Measurements from ENCODE around the gene NALCN.
"Not testable (repeated sequence)": the region's sequence is repeated elsewhere in the genome, so short reads cannot be mapped to it uniquely, and the experiment has no call there.

Gene NALCN

GRCh38 chr13:101327871-101328270, 88.4 kb downstream of the NALCN start:
- no peak for DNase-seq

DNA sequence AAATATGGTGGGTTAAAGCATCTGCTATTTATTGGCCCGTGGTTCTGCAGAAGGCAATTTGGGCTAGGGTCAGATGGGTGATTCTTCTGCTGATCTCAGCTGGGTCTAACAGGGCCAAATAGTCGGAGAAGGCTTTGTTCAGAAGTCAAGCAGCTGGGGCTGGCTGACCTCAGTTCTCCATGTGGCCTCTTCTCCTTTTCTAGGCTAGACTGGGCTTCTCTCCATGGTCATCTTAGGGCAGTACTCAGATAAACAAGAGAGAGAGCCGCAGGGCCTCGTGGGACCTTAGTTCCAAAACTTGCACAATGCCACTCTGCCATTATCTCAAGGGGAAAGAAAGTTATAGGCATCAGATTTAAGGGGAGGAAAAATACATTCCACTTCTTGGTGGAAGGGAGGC, 89.6 kb downstream of the NALCN start:
- DNase-seq, result no peak

GRCh38 chr13:101325423-101325822, 90.9 kb downstream of the NALCN start:
- DNase-seq, result peak; percentile 68

DNA sequence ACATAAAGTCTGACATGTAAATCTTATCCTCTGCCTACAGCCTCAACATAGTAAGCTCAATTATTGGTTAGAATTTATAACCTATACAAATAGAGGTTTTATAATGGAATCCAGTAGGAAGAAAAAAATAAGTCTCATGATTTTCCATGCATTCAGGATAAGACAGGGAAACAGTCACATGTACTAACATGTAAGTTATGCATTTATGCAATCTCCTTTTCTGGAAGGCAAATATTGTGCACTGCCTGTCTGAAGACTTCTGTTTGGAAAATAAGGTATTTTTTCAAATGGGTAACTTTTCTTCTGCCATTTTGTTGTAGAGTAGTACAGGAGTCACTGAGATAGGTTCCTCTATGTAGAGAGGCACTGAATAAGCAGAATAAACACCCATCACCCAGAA, 92.7 kb downstream of the NALCN start:
- no peak for DNase-seq

DNA sequence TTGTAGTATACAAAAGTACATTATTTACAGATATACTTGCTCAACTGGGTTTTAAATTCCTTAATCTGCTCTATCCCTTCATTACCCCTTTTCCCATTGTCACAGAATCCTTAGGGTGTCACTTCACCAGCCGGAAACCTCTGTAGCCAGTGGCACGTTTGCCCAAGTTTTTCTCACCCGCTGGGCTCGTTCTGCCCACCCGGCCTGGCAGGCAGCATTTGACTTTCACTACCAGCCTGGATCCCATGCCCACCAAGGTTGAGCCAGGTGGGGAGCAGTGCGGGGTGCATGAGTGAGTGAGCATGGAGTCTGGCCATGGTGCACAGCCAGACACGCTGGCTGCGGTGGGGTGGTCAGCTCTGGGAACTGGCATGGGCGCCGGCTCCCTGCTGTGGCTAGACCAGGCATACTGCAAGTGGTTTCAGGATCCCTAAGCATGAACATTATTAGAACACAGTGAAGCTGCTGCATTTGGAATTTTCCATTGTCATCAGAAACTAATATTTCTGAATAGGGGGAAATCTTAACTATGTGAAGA, 98.3 kb downstream of the NALCN start:
- DNase-seq, result no peak

DNA sequence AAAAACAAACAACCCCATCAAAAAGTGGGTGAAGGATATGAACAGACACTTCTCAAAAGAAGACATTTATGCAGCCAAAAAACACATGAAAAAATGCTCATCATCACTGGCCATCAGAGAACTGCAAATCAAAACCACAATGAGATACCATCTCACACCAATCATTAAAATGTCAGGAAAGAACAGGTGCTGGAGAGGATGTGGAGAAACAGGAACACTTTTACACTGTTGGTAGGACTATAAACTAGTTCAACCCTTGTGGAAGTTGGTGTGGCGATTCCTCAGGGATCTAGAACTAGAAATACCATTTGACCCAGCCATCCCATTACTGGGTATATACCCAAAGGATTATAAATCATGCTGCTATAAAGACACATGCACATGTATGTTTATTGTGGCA, 102.8 kb downstream of the NALCN start:
- DNase-seq, result not testable (repeated sequence)

DNA sequence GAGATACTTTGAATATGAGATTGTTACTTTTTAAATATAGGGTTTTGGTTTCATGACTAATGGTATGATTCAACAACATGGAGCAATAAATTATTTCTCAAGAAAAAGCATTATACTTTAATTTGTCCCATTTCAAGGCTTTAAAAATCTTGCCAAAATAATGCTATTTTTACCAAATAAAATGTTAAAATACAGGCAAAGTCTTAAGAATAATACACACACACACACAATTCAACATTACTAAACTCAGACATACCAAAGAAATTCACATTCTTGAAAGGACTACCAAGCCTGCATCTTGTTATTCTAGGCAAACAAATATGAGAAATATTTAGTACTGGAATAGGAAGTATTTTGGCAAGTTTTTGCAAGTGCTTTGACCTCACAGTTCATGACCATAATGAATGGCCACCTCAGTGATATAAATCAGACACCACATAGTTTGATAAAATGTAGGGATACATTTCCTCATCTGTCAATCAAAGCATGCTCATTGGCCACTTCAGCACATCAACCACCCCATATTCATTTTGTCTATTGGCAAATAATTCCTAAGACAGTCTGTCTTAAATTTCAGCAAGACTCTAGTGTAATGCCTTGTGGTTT, 107.2 kb downstream of the NALCN start:
- no peak for DNase-seq

DNA sequence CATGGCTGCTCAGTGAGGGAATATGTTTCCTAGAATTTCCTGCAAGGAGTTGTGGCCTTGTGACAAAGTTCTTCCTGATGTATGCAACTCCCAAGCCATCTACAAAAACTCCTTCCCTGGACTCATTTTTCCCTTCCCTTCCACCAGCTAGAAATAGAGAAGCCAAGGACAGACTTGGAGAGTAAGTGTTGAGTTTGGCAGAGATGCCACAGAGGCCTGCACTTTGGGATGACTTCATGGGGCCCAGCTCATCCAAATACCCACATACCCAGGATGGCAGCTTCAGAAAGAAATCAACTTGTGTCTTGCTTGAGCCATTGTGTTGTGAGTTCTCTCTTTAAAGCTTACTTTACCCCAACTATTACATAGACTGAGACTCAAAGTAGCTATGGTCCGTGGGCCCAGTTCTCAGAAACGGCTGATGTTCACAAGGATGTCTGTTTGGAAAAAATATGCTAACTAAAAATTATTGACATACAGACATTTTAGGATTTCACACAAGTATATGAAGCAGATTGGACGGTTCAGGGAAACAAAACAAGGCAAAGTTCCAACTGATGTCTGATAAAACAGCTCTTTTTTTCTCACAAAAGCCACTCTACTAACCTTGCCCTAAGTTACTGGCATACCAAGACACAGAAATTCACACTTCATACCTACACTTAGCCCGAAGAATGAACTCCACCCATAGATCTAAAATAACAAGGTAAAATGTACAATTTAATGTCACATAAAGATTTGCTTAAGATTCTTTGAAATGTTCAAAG, 107.9 kb downstream of the NALCN start:
- DNase-seq, result no peak

- DNase-seq, result no peak
These were observed 109.1 kb downstream of the NALCN start for GRCh38 chr13:101307181-101307701.

GRCh38 chr13:101306773-101307172, 109.5 kb downstream of the NALCN start:
- no peak for DNase-seq

GRCh38 chr13:101305981-101306411, 110.3 kb downstream of the NALCN start:
- no peak for DNase-seq

DNA sequence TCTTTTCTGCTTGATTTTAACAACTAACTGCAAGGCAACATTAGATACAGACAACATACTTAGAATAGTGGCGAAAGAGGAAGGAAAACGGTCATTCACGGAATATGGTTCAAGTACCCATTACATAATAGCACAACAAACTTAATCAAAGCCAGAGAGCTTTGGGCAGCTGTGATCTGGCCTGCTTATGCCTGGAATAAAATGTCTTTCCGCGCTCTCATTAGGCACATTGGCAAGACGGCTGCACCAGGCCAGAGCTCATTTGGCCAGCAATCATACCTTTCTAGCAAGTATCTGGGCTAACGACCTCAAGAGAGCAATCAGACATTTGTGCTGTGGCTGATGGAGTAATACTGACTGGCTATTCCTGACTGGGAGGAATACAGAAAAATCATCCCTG, 112.8 kb downstream of the NALCN start:
- DNase-seq, result no peak

DNA sequence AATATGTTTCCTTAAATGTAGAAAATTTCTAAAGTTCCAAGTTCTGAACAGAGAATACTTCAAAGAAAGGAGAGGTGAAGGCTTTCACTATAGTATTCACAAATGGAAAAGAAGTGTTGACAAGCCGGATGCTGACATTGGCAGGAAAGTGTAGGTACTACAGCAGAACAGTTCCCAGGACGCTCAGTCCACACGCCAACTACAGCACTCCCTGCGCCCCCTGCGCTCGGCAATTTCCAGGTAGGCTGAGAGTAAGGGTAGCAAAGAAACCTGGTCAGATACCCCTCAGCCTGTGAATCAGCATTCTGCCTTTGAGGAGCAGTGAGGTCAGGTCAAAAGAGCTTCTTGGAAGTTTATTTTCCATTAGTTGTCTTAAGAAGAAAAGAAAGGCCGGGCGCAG, 115.3 kb downstream of the NALCN start:
- no peak for DNase-seq

- no peak for DNase-seq
These were observed 115.8 kb downstream of the NALCN start for GRCh38 chr13:101300531-101300930.

- no peak for DNase-seq
These were observed 117.8 kb downstream of the NALCN start for GRCh38 chr13:101298517-101298916.

DNA sequence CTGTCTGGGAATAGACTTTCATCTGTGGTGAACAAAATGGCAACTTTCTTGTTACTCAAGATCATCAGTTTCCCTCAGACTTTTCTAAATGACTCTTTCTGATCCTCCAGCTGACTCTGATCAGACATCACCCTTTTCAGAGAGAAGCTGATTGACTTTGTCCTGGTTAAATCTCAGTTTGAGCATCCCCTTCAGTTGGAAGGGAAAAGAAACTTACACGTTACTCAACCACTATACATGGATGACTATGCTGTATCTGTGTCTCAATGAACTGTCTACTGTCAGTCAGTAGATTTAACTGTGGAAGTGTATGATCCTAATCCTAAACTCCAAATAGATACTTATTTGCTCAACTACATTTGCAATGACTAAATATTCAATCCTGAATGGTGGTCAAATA, 118.5 kb downstream of the NALCN start:
- DNase-seq, result no peak

DNA sequence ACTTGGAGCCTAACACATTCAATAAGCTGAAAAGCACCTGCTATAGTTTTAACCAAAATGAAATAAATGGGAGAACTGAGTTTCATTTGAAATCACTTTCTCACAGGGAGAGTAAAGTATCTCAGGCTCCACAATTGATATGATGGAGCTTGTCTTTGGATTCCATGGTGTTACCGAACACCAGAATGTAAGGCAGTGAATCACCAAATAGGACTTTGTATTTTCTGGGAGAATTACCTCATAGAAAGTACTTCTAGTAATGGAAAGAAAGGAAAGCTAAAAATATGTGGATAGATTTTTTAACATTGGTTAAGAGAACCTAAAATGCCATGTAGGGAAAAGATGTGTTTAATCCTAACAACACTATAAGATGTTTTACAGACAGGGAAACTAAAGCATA, 123.6 kb downstream of the NALCN start:
- DNase-seq, result no peak

- DNase-seq, result no peak
These were observed 124.4 kb downstream of the NALCN start for GRCh38 chr13:101291646-101292515.

GRCh38 chr13:101291206-101291605, 125.1 kb downstream of the NALCN start:
- no peak for DNase-seq

GRCh38 chr13:101289764-101290163, 126.5 kb downstream of the NALCN start:
- peak; percentile 83 for DNase-seq

DNA sequence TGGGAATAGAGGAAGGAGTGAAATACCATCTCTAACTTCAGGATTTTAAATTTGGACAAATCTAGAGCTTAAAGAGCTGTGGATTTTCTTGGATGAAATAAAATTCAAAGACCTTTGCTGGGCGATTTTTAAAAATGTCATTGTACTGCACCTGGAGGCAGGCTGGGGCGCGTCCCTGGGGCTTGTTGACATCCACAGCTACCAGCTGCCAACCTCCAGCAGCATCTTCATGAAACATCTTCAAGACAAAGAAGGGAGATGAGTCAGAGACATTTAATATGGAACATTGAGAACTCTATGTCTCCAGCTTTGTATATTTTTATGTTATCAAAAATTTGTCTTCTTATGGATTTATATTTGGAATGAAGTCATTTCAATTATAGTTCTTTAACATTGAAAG, 132.5 kb downstream of the NALCN start:
- DNase-seq, result peak; percentile 82

DNA sequence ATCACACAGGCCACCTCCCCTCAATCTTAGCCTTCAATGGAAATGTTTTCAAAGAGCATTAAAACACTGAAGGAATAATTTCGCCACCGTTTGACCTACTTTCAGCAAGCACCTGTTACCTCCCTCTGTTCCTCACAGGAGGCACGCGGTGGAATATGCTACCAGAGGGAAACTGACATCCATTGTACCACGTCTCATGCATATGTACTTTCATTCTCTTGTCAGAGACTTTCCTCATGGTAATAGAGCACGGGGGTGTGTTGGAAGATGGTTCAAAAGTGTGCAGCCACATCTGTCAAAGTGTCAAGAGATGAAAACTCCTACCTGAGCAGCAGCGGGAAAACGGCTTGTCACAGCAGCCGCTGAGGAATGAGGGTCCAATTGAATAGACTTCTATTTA, 143.4 kb downstream of the NALCN start:
- no peak for DNase-seq

DNA sequence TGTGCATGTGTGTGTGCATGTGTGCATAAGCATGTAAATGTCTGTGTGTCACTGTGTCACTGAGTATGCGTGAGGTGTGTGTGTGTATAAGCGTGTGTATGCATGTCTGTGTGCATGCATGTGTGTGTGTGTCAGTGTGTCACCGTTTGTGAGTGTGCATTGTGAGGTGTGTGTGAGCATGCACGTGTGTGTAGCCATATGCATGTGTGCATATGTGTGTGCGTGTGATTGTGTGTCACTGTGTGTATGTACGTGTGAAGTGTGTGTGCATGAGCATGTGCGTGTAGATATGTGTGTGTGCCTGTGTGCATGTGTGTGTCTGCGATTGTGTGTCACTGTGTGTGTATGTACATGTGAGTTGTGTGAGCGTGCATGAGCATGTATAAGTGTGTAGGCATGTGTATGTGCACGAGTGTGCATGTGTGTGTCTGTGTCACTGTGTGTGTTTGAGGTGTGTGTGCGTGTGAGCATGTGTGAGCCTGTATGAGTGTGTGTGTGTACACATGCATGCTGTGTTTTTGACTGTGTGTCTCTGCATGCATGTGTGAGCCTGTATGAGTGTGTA, 144.5 kb downstream of the NALCN start:
- no peak for DNase-seq
